HG03521 (cell line): ENCODE results near the gene DNAH1.

Experiments used
- ATAC-seq: cut with Tn5 transposase; IDR thresholded peaks from one replicate; pipeline ENCODE4 v1.9.1; 2021; ENCODE audit warnings: mild to moderate bottlenecking, moderate library complexity; ENCODE audit not compliant: unreplicated experiment

Gene DNAH1

DNA sequence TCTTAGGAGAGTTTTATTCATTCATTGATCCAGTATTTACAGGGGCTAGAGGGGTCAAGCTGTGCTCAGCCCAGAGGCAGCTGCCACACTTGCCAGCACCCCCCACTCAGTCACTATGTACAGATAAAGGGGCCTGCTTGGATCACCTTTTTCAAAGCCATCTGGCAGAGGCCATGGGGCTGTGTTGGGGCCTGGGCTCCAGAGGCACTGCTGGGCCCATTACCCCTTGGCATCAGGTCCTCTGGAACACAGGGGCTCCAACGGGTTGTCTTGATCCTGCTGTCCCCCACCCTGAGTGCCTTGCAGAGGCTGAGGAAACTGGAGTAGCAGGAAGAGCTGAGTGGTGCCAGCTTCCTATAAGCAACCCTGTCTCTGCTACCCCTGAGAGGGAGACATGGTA lies 84.9 kb downstream of the DNAH1 start:
- no peak for ATAC-seq

DNA sequence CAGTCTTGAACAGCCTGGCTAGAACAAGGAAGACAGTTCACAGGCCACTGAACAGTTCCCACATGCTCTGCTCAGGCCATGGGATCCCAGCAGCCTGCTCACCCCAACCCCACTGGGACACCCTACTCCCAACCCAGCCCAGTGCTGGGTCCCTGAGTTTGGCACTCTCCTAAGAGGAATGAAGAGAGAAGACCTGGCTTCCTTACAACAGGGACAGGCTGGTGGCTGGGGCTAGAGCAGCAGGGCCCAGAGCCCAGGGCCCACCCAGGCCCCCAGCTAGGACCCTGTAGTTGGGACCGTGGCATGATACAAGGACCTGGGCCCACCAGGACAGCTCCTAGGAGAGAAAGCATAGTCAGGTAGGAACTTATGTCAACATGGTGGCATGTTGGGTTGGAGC lies 85.4 kb downstream of the DNAH1 start:
- ATAC-seq, result no peak

DNA sequence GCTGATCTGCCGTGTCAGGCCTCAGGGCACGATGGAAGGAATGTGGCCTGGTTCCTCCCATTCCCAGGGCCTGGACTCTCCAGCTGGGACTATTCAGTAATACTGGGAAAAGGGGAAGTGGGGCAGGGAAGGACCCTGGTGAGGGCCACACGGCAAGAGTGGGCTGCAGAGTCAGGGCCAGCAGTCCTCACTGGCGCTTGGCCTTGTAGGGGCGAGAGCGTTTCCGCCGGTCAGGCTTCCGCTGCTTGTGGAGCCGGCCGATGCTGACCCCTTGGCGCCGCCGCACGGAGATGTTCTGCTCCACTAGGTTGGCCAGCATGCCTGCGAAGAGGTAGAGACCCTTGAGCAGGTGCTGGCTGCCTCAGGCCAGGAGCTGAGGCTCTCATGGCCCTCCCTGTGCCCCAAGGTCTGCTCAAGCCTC lies 86.0 kb downstream of the DNAH1 start:
- ATAC-seq, result no peak

DNA sequence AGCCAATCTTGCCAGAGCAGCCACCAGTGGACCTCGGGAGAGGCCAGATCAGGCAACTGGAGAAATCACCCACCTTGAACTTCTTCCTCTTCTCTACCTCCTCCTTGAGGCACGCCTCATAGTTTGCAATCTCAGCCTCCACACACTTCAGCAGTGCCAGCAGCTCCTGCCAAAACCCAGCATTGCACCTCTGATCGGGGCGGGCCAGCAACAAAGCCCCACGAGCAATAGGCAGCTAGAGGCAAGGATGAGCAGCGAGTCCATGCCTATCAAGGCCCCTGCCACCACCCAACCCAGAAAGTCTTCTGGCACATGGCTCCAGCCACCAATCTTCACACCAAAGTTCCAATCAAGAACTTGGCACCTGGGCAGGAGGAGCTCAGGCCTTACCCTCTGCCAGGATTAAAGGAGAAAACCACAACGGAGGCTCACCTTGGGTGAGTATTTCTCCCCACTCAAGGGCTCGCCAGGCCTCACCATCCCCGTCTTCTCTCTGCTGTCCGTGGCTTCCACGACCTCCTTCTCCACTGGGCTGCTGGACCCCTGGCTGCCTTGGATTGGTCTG lies 86.7 kb downstream of the DNAH1 start:
- ATAC-seq, result no peak

DNA sequence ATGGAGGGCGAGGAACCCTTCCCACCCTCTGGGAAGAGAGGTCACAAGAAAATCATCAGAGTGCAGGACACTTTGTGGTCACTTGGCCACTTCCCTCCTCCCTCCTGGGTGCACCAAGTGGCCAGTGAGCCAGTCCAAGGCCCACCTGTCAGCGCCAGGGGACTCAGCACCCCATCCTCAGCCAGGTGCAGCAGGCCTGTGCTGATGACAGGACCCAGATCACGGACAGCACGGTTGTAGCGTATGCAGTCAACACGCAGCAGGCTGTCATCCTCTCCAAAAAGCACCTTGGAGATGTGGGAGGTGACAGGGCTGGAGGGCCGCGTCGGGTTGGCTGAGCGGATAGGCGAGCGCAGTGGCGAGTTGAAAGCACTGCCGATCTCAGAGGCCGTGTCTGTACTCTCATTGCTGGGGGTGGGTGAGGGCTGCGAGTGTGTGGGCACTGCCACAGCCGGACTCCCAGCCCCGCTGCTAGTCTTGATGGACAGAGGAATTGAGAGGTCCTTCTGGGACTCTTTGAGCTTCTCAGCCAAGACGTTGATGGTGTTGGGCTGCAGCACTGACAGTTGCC lies 87.2 kb downstream of the DNAH1 start:
- no peak for ATAC-seq

DNA sequence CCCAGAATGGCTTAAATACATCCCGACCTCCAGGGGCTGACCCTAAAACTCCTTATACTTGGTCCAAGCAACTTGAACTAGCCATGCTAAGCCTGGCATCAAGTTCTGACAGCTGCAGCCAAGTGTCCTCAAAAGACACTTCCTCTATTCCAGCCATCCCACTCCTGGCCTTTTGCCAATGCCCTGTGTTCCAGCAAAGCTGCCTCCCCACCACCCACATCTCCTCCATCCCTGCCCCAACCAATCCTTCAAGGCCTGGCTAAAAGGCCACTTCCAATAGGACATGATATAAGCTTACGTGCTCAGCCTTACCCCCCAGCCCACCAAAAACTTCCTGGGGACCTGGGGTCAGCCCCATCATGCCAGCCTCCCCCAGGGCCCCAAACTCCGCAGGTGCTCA lies 87.8 kb downstream of the DNAH1 start:
- no peak for ATAC-seq

DNA sequence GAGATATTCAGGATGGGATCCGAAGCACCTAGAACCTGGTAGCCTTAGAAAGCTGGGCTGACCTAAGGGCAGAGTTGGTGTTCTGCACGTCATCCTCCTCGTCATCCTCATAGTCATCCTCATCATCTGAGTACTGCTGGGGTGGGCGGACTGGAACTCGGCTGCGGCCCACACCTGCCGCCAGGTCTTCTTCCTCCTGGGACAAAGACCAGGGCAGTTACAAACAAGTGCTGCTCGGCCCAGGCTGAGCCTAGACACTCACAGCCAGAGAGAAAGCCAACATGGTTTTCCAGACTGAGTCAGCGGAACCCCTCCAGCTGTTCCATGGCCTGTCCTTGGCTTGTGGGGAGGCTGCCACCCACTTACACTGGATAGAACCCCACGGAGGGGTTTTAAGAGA lies 88.3 kb downstream of the DNAH1 start:
- no peak for ATAC-seq

DNA sequence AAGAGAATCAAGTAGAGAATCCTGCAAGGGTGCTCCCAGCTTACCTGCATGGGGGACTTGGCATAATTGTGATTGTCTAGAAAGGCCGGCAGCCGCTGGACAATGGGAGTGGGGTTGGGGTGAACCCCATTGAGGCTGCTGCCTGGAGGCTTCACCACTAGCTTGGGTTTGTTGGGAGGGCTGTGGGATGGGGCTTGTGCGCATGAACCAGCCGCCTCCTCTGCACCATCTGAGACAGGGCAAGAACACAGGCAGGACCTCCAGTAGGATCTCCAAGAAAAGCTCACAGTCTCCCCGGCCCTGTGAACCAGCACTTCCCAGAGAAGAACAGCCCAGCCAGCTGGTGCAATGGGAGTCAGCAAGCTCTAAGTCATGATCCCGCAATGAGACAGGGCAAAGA lies 88.9 kb downstream of the DNAH1 start:
- ATAC-seq, result no peak

DNA sequence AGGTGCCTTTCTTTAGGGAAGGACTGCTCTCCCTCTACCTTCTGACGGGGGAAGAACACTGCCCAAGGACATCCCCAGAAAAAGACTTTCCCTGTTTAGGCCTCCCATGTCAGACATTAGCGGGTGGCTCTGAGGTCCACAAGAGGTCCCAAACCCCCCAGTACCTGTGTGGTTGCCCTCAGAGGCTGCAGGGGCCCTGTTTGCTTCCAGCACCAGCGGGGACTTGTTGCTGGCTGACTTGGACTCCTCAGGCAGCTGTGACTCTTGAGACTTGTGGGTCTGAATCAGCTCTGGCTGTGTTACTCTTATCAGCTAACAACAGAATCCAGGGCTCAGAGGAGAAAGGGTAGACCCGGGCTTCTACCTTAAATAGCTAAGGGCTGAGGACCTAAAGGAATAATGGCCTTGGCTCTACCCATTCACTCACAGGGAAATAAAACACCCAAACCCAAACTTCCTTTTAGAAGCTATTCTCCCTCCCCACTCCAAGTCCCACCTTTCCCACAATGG lies 89.5 kb downstream of the DNAH1 start:
- no peak for ATAC-seq

DNA sequence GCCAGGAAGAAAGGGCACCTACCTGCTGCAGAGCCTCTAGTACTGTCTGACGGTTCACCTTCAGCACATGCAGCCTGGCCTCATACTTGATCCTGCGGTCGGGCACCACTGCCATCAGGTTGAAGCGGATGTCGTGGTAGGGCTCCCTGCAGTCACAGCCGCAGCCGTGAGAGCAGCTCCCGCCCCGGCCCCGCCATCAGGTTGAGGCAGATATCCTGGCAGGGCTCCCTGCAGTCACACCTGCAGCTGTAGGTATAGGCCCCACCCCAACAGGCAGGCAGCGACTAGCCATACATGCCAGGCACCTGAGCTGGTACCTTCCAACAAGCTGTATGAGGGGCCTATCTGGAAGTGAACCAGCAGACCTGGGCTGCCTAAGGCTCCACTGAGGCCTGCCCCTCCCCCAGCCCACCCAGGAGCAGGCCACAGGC lies 90.1 kb downstream of the DNAH1 start:
- ATAC-seq, result no peak

DNA sequence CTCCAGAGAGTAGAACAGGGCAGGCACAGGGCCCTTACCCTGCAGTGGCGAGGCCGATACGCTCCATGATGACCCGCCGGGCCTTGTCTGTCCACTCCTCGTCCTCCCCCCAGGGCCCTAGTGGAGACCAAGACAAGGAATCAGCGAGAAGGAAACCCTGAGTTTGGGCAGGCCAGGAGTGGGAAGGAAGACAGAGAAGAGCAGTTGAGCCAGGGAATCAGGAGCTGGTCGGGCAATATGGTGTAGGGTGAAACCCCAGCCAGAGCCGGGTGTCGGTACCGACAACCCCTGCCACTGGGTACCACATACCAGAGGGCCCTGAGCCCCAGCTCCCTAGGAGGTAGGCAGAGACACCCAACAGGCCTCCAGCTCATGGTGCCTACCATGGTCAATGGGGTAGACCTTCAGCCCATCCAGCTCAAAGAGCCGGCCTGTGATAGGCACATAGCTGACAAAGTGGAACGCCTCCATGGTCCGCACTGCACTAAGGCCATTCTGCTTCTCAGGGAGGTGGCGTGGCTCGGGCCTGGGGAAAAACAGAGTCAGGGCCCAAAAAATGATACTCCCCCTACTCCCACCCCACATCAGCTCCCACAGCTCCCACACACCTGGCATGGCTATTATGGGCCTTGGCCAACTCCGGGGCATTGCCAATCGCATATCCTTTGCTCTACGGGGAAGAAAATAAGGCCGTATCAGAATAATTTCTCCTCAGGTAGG lies 90.8 kb downstream of the DNAH1 start:
- no peak for ATAC-seq

DNA sequence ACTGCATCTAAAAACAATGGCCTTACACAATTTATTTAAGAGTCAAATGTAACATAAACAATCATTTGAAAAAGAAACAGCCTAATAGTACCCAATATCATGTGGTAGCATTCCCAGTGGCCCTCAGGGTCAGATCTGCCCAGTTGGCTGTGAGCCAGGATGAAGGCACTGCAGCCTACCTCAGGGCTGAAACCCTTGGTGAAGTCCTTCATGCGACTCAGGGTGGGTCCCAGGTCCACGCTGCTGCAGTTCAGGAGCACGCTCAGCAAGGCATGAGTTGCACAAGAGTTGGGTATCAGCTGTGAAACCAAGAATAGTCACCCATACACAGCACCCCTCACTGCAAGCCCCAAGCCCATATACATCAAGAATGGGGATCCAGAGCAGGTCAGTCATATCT lies 91.7 kb downstream of the DNAH1 start:
- ATAC-seq, result no peak

DNA sequence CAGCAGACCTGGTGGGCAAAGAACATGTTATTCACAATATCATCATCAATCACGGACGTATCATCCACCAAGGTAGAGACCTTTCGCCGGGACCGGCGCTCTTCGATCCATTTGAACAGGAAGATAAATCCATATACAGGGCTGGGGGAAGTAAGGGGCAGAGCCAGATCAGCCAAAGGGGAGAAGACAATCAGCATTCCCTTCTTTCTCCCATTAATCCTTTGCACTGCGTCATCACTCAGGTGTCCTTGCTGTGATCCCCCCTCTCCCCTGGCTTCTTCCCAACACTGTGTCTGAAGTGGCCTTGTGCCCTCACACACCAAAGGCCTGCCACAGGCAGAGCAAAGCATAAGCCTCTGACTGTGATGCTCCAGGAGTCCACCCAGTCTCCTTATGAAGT lies 92.3 kb downstream of the DNAH1 start:
- ATAC-seq, result no peak

DNA sequence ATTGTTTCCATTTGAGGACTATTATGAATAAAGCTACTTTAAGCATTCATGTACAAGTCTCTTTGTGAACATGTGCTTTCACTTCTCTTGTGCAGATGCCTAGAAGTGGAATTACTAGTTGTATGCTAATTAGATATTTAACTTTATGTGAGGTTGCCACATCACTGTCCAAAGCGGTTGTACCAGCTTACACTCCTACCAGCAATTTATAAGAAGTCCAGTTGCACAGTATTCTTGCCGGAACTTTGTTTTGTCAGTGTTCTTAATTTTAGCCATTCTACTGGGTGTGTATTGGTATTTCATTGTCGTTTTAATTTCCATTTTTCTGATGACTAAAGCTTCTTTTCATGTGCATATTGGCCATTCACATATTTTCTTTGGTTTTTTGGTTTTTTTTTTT lies 99.7 kb downstream of the DNAH1 start:
- no peak for ATAC-seq

DNA sequence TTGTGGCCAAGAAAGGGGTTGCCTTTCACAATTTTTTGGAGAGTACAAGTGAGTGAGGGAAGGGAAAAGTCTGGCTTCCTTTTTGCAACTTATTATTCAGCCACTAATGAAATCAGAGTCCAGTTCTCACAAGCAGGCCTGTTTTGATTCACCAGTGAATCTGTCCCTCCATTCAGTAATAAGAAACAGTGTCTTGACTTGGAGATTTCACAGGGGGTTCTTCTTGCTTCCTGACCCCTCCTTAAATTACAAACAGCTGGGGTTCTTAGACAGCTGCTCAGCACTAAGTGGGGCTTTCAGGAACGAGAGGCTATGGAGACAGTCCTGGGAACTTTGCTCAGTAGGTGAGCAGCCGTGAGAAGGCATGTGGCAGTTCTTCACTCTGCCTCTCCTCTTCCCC lies 104.3 kb downstream of the DNAH1 start:
- ATAC-seq, result no peak

DNA sequence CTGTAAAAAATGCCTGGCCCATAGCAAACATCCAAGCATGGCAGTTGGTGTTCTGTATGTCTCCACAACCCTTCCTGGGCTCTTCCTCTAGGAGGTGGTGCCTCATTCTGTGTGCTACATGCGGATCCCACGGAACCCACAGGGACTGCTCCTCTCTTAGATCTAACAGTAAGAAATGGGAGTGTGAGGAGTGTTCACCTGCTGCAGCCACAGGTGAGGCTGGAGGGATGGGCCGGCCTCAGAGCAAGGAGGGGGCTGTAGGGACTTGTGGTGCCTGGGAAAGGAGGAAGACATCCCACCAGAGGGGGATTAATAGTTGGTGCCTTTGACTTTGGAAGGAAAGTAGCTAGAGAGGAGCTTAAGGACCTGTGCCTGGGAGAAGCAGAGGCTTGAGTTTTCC lies 106.5 kb downstream of the DNAH1 start:
- no peak for ATAC-seq

DNA sequence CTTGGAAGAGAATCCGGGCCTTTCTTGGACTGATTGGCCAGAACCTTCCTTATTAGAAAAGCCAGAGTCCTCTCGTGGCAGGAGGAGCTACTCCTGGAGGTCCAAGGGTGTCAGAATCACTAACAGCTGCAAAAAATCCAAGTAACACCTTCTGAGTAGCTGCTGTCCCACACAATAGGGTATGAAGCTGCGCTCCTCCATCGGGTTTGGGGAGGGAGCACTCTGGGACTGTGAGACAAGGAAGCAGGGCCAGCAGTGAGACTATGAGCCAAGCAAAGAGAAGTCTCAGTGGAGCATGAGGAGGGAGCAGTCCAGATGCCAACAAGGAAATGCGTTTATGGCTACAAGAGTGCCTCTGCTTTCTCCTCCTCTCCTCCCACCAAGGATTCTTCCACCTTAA lies 107.1 kb downstream of the DNAH1 start:
- ATAC-seq, result no peak

DNA sequence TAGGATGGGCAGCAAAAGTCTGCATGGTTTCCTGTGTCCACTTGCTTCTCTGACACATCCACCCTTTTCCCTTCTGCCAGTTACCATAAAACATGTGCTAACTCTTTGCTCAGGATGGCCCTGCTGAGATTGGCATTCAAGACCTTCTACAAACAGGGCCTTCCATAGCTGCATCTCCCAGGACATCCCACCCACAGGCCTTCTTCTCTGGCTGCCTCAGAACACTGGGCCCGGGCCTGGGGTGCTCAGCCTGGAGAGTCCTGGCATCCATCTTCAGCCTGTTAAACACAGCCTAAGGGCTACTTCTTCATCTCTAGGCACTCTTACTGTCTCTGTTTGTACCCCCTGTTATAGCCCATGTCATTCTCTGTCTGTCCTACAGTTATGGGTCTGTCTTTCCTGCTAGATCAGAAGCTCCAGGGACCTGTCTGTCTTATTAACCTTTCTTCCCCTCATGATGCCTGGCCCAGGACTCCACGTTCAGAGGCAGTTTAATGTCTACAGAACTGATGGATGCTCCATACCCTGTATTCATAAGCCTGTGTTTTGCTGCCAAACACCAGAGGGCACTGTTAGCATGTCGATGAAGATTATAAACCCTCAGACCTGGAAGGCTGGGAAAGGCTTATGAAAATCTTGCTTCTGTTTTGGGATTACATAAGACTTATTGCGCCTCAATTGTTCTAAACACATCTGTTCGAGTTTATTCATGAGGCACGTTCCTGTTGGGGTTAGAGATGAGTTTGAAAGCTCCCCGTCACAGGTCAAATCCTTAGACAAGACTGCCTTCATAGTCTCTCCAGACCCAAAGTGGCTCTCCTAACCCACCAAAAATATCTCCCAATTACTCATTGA lies 112.3 kb downstream of the DNAH1 start:
- ATAC-seq, result no peak

DNA sequence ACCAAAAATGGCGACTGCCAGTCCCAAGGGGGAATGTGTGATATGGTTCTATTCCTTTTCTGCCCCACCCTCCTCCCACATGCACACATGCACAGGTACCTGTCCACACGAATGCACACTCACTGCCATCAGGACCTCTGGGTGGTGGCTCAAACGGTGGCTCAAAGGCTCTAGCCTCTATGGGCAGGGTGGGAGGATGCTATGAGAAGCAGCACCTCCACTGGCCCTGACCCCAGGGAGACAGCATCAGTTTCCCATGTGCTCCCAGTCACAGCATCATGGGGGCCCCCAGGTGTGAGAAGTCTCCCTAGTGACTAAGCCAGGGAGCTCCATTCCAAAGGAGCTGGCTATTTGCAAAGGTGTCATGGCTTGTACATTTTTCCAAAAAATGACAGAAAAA lies 112.9 kb downstream of the DNAH1 start:
- no peak for ATAC-seq

DNA sequence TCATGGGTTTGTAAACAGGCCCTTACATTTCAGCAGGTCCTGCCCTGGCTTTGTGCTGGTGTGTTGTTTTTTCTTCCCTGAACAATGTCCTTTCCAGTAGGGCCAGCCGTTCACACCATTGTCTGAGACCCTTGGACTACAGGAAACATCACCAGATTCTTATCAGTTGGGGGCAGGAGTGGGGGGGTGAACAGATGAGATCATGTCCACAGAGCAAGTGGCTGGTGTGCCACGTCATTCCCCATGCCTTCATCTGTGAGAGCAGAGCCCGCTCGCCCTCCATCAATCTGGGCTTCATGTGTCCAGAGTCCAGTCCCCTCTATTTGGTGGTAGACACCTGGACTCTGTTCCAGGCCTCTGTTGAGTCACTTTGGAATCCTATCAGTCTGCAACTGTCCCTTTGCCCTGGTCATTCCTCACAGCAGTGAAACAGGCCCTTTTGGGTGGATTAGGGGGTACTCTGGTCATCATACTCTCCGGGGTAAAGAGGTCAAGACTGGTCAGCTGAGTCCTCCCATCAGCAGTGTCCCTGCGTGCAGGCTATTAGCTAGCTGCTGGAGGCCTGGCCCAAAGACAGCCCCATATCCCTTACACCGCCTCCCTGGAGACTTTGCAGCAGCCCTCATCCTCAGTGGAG lies 113.8 kb downstream of the DNAH1 start:
- ATAC-seq, result no peak

DNA sequence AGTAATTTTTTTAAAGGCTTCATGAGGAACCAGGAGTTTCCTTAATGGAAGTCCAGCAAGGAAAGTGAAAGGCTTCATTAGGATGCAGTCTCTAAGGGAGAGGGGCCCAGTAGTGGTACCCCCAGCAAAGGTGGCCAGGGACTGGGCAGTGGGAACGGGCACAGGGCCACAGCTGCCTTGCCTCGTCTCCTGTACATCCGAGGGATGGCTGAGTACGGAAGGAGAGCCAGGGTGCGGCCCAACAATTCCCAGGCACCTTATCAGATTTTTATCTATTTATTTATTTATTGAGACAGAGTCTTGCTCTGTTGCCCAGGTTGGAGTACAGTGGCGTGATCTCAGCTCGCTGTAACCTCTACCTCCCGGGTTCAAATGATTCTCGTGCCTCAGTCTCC lies 114.3 kb downstream of the DNAH1 start:
- ATAC-seq, result no peak
